Activated CD4-positive, alpha-beta memory T cell treated with anti-CD3 and anti-CD28 coated beads, Interleukin-2, amount 10 ng/mL, durations not matched to agents 7 days and 5 days (primary cell): ENCODE measurements around the gene FGGY. TPM values are rescaled to one million over a fixed set of nuclear protein-coding genes. Genes with fewer than 3 reads are reported as not detected.
"Not testable (repeated sequence)": the region's sequence is repeated elsewhere in the genome, so short reads cannot be mapped to it uniquely, and the experiment has no call there.

Experiments used
- CTCF ChIA-PET: fragments of 350-600 bp; sonication (Branson Sonifier 250); formaldehyde crosslinking; loops from one replicate; lab custom pipeline; 2021; ENCODE audit warnings: antibody characterized with exemption, inconsistent platforms; lab: Charles Lee
- POLR2A ChIA-PET: fragments of 350-600 bp; sonication (Branson Sonifier 250); formaldehyde crosslinking; loops from one replicate; lab custom pipeline; 2021; ENCODE audit warnings: antibody characterized with exemption; lab: Charles Lee
- DNase-seq: peaks from one replicate; pipeline ENCODE4 v3.0.0-alpha.2; 2020
- H3K27ac Mint-ChIP-seq: one replicate; pipeline ENCODE4 v1.8.0; 2021; ENCODE audit warnings: mild to moderate bottlenecking, mixed read lengths
- H3K27me3 Mint-ChIP-seq: one replicate; pipeline ENCODE4 v1.8.0; 2021; ENCODE audit warnings: mixed read lengths
- H3K36me3 Mint-ChIP-seq: one replicate; pipeline ENCODE4 v1.8.0; 2021; ENCODE audit warnings: low read depth, mixed read lengths
- H3K4me1 Mint-ChIP-seq: one replicate; pipeline ENCODE4 v1.8.0; 2021; ENCODE audit warnings: mixed read lengths
- H3K4me3 Mint-ChIP-seq: one replicate; pipeline ENCODE4 v1.8.0; 2021; ENCODE audit warnings: mild to moderate bottlenecking, mixed read lengths
- H3K9me3 Mint-ChIP-seq: one replicate; pipeline ENCODE4 v1.8.0; 2021; ENCODE audit warnings: mixed read lengths
- total RNA-seq, 2 experiments: library from RNA; stranded (reverse); gene quantifications; one replicate each; pipeline ENCODE4 v1.2.3, GENCODE V29; 2021

Gene FGGY
- total RNA-seq, 2 experiments from 2014 or later = 7.0 to 7.7 TPM

DNA sequence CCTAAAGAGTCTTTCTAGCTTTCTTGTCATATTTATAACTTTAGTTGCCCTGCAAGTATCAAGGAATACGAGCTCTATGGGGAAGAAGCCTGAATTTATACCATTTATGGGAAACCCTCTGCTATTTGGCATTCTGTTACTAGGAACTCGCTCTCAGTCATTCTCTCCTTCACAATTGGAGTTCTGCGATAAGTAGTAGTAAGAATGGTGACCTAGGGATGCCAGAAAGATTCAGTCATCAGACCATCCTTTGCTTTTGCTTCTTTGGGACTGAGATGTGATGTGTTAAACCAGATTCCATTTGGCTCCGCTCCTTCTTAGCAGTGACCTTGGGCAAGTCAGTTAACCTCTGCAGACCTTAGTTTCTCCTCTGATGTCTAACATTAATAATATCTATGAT, 256.5 kb downstream of the FGGY start:
- peaks cover 8% of the 10 kb centered on the region for H3K9me3 Mint-ChIP-seq
- H3K27ac Mint-ChIP-seq = no peak overlapping the region
- ChIA-PET POLR2A (no interaction called here), CTCF (no interaction called here)
- H3K4me1 Mint-ChIP-seq = no peaks in the 10 kb centered on the region
- H3K36me3 Mint-ChIP-seq = peaks cover 8% of the 10 kb centered on the region
- H3K4me3 Mint-ChIP-seq = no peak overlapping the region
- H3K27me3 Mint-ChIP-seq = no peaks in the 10 kb centered on the region
- no peak for DNase-seq

DNA sequence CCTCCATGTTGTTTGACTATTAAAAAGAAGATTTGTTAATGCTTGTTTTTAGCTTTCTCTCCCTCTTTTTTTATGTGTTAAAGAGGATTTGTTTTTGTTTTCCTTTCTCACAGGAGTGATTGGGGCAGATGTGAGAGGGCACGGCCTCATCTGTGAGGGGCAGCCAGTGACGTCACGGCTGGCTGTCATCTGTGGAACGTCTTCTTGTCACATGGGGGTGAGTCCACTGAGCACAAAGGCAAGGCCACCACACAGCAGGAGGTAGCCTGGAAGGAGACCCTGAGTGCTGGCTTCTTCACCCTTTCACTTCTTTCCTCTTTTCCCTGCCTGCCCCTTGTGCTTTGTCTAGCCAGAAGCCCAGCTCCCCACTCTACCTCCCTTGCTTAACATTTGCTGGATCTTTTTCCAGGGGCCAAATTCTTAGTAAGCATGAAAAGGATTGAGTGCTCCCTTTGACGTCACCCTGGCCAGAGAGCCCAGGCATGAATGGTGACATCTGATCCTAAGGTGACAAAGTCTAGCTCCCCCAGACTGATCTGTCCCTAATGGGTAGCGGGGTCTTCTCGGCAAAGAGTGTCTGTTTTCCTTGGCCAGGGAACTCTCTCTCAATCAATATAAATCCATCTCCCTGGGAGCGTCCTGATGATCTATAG, 257.2 kb downstream of the FGGY start:
- no peak overlapping the region for H3K27ac Mint-ChIP-seq
- no peaks in the 10 kb centered on the region for H3K4me1 Mint-ChIP-seq
- peaks cover 13% of the 10 kb centered on the region for H3K36me3 Mint-ChIP-seq
- peaks cover 14% of the 10 kb centered on the region for H3K9me3 Mint-ChIP-seq
- POLR2A ChIA-PET = no interaction called here
- H3K4me3 Mint-ChIP-seq = no peak overlapping the region
- DNase-seq = no peak
- H3K27me3 Mint-ChIP-seq = no peaks in the 10 kb centered on the region
- CTCF ChIA-PET = no interaction called here

DNA sequence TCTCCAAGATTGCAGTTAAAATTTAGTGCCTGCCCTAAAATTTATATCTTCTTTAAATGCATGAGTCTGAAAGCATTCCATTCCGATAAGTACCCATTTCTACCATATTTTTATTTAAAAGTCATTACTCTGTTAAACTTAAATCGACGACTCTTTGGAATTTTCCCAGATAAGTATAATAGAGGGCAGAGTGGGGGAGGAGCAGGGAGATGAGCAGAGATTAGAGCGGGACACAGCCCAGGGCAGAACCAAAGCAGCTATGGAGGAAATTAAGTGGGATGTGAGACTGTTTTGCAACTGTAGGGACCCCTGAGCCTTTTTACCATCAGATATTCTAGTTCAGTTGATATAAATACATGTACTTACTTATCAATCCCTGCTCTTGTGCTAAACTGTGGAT, 257.9 kb downstream of the FGGY start:
- POLR2A ChIA-PET = no interaction called here
- no peak overlapping the region for H3K27ac Mint-ChIP-seq

DNA sequence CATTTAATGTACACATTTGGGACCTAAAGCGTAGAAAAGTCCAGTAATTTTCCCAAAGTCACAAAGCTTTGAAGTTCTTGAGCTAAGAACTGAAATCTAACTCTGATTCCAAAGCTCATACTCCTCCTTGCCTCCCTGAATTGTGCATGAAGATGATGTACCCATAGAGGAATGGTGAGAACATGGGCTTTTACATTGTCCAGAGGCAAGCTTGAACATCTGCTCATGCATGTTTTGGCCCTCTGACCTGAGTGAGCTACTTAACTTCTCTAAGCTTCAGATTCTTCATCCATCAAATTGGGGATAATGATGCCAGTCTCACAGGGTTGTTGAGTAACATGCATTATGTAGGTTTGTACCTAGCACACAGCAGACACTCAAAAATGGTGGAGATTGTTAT, 259.5 kb downstream of the FGGY start:
- Mint-ChIP-seq H3K36me3 (peaks cover 17% of the 10 kb centered on the region), H3K9me3 (peaks cover 14% of the 10 kb centered on the region), H3K4me3 (no peak overlapping the region), H3K27ac (no peak overlapping the region), H3K27me3 (no peaks in the 10 kb centered on the region), H3K4me1 (peaks cover 14% of the 10 kb centered on the region)
- CTCF ChIA-PET = interaction anchor here (0.7 kb wide), 1 partner anchor 205 kb away, joined by 3 read pairs; no protein-coding TSS in a partner anchor
- no peak for DNase-seq
- POLR2A ChIA-PET = no interaction called here

More for the DNA sequence above, 257.9 kb downstream of the FGGY start:
- CTCF ChIA-PET = no interaction called here
- peaks cover 14% of the 10 kb centered on the region for H3K9me3 Mint-ChIP-seq
- H3K4me1 Mint-ChIP-seq = no peaks in the 10 kb centered on the region
- H3K27me3 Mint-ChIP-seq = no peaks in the 10 kb centered on the region
- no peak overlapping the region for H3K4me3 Mint-ChIP-seq
- DNase-seq = no peak
- peaks cover 13% of the 10 kb centered on the region for H3K36me3 Mint-ChIP-seq

DNA sequence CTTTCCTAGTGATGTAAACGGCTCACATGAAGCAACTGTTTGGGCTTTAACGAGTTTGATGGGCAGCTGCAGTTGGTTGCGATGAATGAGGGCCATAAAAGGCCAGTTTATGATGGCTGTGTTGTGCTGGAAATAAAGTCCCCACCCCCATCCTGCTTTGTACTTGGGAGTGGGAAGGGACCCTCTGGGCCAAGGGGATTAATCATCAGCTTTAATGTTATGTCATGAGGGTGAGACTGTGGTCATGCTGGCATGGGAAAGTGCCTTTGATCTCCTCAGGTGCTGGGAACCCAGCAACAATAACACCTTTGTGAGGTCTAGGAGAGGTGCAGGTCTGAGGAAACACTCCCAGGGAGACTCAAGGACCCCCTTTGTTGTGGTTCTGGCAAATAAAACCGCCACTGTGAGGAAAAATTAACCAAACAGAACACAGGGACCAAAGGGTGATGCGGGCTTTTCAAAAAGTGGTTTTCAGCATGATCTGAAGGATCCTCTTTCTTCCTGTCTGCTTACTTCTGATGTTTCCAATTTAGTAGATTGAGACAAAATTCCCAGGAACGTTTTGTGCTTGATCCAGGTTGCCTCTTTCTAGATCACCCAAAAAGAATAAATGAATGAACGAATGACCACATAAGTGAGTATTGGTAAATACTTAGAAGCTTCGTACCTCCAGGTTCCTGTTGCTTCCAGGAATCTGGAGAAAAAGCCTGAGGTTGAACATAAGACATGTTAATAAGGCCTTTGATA, 260.1 kb downstream of the FGGY start:
- H3K9me3 Mint-ChIP-seq = peaks cover 14% of the 10 kb centered on the region
- no peak overlapping the region for H3K4me3 Mint-ChIP-seq
- H3K27ac Mint-ChIP-seq = no peak overlapping the region
- no peaks in the 10 kb centered on the region for H3K27me3 Mint-ChIP-seq
- CTCF ChIA-PET = interaction anchor here (0.7 kb wide), 1 partner anchor 204 kb away, joined by 3 read pairs; no protein-coding TSS in a partner anchor
- POLR2A ChIA-PET = no interaction called here
- peaks cover 14% of the 10 kb centered on the region for H3K4me1 Mint-ChIP-seq
- DNase-seq = no peak
- H3K36me3 Mint-ChIP-seq = peaks cover 17% of the 10 kb centered on the region

DNA sequence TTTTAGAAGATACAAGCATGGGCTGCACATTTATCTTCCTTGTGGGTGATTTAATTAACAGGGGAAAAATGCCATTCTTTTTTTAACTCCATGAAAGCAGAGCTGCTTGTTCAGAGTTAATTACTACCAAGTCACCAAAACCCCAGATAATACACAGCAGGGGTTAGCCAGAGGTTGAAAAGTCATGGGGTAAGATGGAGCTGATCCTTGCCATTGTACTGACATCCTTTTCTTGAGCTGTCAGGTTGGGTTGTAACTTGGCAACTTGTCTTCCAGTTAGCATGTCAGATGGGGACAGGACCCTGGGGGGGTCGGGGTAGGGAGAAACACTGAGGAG, 260.6 kb downstream of the FGGY start:
- Mint-ChIP-seq H3K4me1 (peaks cover 14% of the 10 kb centered on the region), H3K4me3 (no peak overlapping the region), H3K36me3 (peaks cover 17% of the 10 kb centered on the region), H3K9me3 (peaks cover 14% of the 10 kb centered on the region), H3K27me3 (no peaks in the 10 kb centered on the region), H3K27ac (no peak overlapping the region)
- no peak for DNase-seq
- ChIA-PET CTCF (no interaction called here), POLR2A (no interaction called here)

DNA sequence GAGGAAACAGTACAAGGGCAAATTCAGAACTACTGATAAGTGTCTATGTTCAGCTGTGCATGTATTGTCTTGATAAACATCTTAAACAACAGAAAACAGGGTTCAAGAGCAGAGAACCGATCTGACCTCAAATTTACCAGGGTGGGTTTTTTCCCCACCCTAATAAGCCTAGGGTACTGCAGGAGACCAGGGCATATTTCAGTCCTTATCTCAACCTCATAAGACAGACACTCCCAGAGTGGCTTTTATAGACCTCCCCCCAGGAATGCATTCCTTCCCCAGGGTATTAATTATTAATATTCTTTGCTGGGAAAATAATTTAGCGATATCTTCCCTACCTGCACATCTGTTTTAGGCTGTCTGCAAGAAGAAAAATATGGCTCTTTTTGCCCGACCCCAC, 261.7 kb downstream of the FGGY start:
- DNase-seq, H3K27me3 Mint-ChIP-seq, CTCF ChIA-PET, H3K27ac Mint-ChIP-seq, POLR2A ChIA-PET, H3K4me3 Mint-ChIP-seq: not testable (repeated sequence)
- Mint-ChIP-seq H3K9me3 (peaks cover 14% of the 10 kb centered on the region), H3K36me3 (peaks cover 17% of the 10 kb centered on the region), H3K4me1 (peaks cover 14% of the 10 kb centered on the region)

DNA sequence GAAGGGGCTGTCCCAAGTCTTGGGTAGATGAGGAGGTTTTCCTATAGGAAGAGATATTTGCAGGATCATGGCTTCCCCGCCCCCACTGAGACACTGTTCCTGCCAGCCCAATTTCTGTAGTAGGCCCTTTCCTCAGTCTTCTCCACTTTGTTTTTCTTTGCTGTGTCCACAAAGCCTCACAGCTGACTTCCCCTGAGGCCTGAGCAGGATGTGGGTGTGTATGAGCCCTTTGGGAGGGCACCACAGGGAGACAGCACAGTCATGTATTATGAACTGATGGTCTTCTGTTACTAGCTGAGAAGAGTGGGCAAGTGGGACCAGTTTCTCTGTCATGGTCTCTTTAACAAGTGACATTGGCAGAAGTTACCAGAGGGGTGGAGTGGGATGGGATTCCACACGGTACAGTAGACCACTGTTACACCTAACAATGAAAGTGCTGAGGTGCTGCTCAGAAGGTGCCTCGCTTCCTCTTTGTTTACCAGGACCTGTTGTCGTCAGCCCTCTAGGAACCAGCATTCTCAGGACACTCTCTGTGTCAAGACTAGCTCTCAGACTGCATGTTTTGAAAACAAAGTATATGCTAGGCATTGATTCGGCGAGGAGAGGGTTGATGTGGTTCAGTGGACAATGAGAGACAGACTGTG, 264.0 kb downstream of the FGGY start:
- H3K4me1 Mint-ChIP-seq = peaks cover 17% of the 10 kb centered on the region
- no peaks in the 10 kb centered on the region for H3K27me3 Mint-ChIP-seq
- H3K4me3 Mint-ChIP-seq = no peak overlapping the region
- peak; percentile 32 for DNase-seq
- H3K36me3 Mint-ChIP-seq = peaks cover 17% of the 10 kb centered on the region
- ChIA-PET CTCF (no interaction called here), POLR2A (no interaction called here)
- H3K27ac Mint-ChIP-seq = no peak overlapping the region
- peaks cover 17% of the 10 kb centered on the region for H3K9me3 Mint-ChIP-seq

DNA sequence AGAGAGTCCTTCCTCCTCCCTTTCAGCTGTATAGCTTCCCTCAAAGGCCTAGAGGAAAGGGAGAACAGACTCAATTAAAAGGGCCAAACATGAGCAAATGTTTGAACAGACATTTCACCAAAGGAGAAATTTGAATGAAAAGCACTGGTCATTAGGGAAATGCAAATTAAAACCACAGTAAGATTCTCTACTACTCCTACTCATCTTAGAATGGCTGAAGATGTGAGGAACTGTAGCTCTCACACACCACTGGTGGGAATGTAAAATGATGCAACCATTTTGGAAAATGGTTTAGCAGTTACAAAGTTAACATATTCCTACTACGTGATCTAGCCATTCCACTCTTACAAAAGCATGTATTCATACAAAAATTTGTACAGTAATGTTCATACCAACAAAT, 264.9 kb downstream of the FGGY start:
- no peak for DNase-seq
- Mint-ChIP-seq H3K4me1 (peaks cover 18% of the 10 kb centered on the region), H3K4me3 (no peak overlapping the region), H3K27ac (no peak overlapping the region), H3K36me3 (peaks cover 17% of the 10 kb centered on the region), H3K9me3 (peaks cover 17% of the 10 kb centered on the region), H3K27me3 (no peaks in the 10 kb centered on the region)
- ChIA-PET CTCF (no interaction called here), POLR2A (no interaction called here)

DNA sequence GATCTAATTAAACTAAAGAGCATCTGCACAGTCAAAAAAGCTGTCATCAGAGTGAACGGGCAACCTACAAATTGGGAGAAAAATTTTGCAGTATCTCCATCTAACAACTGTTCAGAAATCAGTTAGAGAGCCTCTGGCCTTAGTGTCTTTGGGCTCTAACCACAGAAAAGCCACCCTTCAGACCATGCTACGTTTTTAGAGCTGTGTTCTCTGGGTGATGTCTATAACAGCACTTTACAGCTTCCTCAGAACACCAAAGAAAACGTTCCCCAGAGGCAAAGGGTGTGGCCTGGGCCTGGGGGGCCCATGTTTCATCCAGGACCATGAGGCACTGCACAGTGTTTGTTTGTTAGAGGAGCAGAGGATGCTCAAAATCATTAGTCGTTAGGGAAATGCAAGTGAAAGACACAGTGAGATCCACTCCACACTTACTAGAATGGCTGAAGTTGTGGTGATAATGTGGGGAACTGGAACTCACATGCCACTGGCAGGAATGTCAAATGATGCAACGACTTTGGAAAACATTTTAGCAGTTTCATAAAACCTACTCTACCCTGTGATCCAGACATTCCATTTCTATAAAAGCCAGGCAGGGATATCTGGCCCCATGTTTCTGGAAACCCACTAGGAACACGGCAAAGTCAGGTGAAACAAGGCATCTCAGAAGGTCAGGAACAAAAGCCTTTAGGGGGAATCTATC, 267.4 kb downstream of the FGGY start:
- CTCF ChIA-PET = no interaction called here
- Mint-ChIP-seq H3K27ac (no peak overlapping the region), H3K4me1 (peaks cover 18% of the 10 kb centered on the region), H3K9me3 (peaks cover 3% of the 10 kb centered on the region), H3K36me3 (peaks cover 4% of the 10 kb centered on the region), H3K4me3 (no peak overlapping the region), H3K27me3 (peaks cover 1% of the 10 kb centered on the region)
- DNase-seq = no peak
- POLR2A ChIA-PET = no interaction called here

DNA sequence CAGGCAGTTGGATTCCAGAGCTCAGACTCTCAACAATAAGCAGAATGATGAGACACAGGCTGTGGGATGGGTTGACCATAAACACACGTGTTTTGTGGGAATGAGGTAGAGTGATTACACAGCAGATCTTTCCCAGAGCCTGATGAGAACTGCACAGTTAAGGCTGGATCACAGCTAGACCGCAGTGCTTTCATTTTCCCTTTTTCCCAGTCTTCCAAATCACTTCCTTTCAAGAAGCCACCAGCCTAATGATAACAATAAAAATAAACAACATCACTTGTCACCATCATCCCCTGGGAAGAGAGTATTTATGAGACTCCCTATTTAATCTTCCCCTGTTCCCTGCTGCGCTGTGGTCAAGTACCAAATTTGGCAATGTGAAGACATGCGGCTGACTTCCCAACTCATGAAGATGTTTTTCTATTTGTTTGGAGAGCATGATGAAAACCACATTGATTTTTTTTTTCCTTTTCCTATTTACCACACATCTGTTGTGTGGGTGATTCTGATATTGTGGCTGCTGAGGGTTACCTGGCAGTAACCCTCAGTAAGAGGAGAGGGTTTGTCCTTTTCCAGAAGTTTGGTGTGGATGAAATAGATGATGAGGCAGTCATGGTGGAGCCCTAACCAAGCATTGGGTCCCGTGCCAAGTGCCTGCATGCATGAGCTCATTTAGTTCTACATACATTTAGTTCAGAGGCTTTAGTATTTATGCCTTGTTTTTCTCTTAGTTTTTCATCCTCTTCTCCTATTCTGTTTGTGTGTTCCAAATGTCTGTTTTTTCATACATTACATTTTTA, 268.9 kb downstream of the FGGY start:
- peaks cover 23% of the 10 kb centered on the region for H3K4me1 Mint-ChIP-seq
- ChIA-PET POLR2A (no interaction called here), CTCF (no interaction called here)
- no peak overlapping the region for H3K4me3 Mint-ChIP-seq
- peaks cover 4% of the 10 kb centered on the region for H3K27me3 Mint-ChIP-seq
- peaks cover under 1% of the 10 kb centered on the region for H3K36me3 Mint-ChIP-seq
- DNase-seq = no peak
- H3K9me3 Mint-ChIP-seq = peaks cover 3% of the 10 kb centered on the region
- no peak overlapping the region for H3K27ac Mint-ChIP-seq

DNA sequence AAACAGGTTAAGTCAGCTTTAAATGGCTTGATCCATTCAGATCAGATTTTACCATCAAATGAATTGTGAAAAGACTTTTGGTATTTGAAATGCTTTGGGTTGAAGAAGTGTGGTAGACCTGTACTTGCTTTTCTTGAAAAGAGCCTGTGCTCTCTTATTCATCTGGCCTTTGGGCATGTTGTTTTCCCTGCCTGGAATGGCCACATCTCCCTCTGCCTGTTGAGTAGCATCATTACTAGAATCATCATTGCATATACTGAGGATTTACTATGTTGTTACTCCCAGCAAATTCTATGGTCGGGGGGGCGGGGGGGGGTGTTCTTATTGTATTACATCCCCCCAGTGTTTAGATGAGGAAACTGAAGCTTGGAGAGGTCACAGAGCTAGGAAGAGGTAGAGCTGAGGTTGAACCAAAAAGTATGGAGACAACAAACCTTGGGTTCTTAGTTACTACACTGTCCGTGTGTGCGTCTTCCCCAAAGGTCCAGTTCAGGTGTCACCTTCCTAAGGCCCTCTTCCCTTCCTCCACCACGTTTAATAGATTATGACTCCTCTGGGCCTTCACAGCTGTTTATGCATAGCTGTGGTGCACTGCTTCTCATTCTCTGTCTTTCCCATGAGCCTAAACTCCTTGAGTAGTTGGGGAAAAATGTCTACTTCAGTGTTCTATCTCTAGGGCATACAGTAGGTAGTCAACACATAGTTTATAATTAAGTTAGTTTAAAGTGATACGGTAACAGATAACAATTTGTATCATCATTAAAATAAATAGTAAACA, 271.5 kb downstream of the FGGY start:
- CTCF ChIA-PET = interaction anchor here (1.2 kb wide), 1 partner anchor 131 kb away, joined by 3 read pairs; no protein-coding TSS in a partner anchor
- Mint-ChIP-seq H3K4me1 (peaks cover 37% of the 10 kb centered on the region), H3K27ac (no peak overlapping the region)

More for the DNA sequence above, 271.5 kb downstream of the FGGY start:
- POLR2A ChIA-PET = no interaction called here
- Mint-ChIP-seq H3K4me3 (no peak overlapping the region), H3K27me3 (peaks cover 10% of the 10 kb centered on the region), H3K9me3 (peaks cover 3% of the 10 kb centered on the region), H3K36me3 (no peaks in the 10 kb centered on the region)
- DNase-seq = no peak
